Spleen (tissue), 7 donors: ENCODE results near the gene FAM136A.

Source experiments
- POLR2A ChIP-seq, 3 donors: fragments of 450-650 bp; IDR thresholded peaks; one replicate each; pipeline ENCODE4 v1.5.1; 2017; ENCODE audit warnings: antibody characterized with exemption in 3 of 3, mild to moderate bottlenecking in 1 of 3
- POLR2AphosphoS5 ChIP-seq, 3 donors: sonication (generic); formaldehyde crosslinking; IDR thresholded peaks; one replicate each; pipeline ENCODE4 v1.5.1; 2017; ENCODE audit warnings: antibody characterized with exemption in 3 of 3
- TF ChIP-seq, protein P1 (sequence below), 11 experiments: fragments of 200-600 bp in 7 of 11; fragments of 450-650 bp in 4 of 11; sonication (generic) in 4 of 11; IDR thresholded peaks in 8 of 11; conservative IDR thresholded peaks in 3 of 11; 1 replicate in 7 of 11; 2 replicates in 4 of 11; pipeline versions ENCODE4 v1.4.0 to v1.8.0; 2016 to 2021; ENCODE audit warnings: antibody characterized with exemption in 11 of 11, inconsistent platforms in 4 of 11, mild to moderate bottlenecking in 1 of 11
- donor health status: DM: no; HTN: no; CAD: no; lungs with moderate emphysema.
- donor health status: DM: no; HTN: no; CAD: no.
- donor health status: DM: no; HTN: no; CAD: no.

GRCh38 chr2:70304498-70304897 lies 2.6 kb upstream of the FAM136A start:
- TF ChIP-seq, protein P1, sequence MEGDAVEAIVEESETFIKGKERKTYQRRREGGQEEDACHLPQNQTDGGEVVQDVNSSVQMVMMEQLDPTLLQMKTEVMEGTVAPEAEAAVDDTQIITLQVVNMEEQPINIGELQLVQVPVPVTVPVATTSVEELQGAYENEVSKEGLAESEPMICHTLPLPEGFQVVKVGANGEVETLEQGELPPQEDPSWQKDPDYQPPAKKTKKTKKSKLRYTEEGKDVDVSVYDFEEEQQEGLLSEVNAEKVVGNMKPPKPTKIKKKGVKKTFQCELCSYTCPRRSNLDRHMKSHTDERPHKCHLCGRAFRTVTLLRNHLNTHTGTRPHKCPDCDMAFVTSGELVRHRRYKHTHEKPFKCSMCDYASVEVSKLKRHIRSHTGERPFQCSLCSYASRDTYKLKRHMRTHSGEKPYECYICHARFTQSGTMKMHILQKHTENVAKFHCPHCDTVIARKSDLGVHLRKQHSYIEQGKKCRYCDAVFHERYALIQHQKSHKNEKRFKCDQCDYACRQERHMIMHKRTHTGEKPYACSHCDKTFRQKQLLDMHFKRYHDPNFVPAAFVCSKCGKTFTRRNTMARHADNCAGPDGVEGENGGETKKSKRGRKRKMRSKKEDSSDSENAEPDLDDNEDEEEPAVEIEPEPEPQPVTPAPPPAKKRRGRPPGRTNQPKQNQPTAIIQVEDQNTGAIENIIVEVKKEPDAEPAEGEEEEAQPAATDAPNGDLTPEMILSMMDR (IDR thresholded peaks at IDR 0.05 in 8 of 11, conservative IDR thresholded peaks at IDR 0.05 in 3 of 11), result no peak
- TF ChIP-seq POLR2A (IDR thresholded peaks at IDR 0.05), result no peak
- no peak for TF ChIP-seq POLR2AphosphoS5 (IDR thresholded peaks at IDR 0.05)
